Measurements from ENCODE around the gene RASIP1.
"Not testable (repeated sequence)": the region's sequence is repeated elsewhere in the genome, so short reads cannot be mapped to it uniquely, and the experiment has no call there.

RASIP1 gene

GRCh38 chr19:48714759-48715675 is 25.4 kb downstream of the RASIP1 start:
- DNase-seq = no peak
- TF ChIP-seq POLR2A (IDR thresholded peaks at IDR 0.05; ENCODE audit: low read length) (no peak), GATA1 (IDR thresholded peaks at IDR 0.05; ENCODE audit: low read depth, low read length) (no peak)

GRCh38 chr19:48713864-48714755 is 26.3 kb downstream of the RASIP1 start:
- peak; percentile 100 for DNase-seq

GRCh38 chr19:48713041-48713863 is 27.2 kb downstream of the RASIP1 start:
- no peak for TF ChIP-seq POLR2A (IDR thresholded peaks at IDR 0.05; ENCODE audit: low read length)
- DNase-seq = no peak

More at GRCh38 chr19:48713864-48714755, 26.3 kb downstream of the RASIP1 start:
- TF ChIP-seq POLR2A (IDR thresholded peaks at IDR 0.05; ENCODE audit: low read length) (no peak), GATA1 (IDR thresholded peaks at IDR 0.05; ENCODE audit: low read depth, low read length) (no peak)

- DNase-seq = no peak
- TF ChIP-seq POLR2A (IDR thresholded peaks at IDR 0.05; ENCODE audit: low read length) = no peak
- TF ChIP-seq GATA1 (IDR thresholded peaks at IDR 0.05; ENCODE audit: low read depth, low read length) = no peak
Measured at GRCh38 chr19:48711106-48711662, 29.2 kb downstream of the RASIP1 start.

DNA sequence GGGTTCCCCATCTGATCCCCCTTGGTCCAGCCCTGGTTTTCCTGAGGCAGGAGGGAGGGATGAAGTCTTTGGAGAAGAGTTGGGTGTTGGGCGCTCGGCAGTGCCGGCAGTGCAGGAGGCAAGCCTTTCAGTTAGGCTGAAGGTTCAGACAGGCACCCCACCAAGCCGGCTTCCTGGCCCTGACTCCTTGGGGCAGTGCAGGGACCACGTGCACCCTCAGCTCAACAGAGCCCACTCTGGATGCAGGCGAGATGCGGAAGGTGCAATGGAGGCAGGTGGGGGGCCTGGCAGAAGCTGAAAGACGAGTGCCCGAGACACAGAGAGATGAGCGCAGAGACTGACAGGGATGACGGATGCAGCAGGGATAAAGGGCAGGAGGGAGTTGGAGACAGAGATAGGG is 31.9 kb downstream of the RASIP1 start:
- no peak for TF ChIP-seq GATA1 (IDR thresholded peaks at IDR 0.05; ENCODE audit: low read depth, low read length)
- TF ChIP-seq POLR2A (IDR thresholded peaks at IDR 0.05; ENCODE audit: low read length) = no peak
- no peak for DNase-seq

DNA sequence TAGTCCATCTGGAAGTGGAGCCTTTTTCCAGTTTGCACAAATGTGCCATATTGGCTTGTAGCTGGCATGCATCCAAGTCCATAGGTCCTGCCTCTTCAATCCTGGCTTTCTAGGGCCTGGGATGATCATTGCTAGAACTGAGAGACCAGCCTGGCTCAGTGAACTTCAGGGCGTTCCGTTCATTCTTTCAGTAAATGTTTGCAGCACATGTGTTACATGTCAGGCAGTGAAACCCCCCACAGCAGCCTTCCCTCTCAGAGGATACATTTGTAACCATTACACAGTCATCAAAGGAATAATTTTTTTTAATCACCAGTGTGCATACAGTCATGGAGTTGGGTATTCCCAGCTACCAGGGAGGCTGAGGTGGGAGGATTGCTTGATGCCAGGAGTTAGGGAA is 35.0 kb downstream of the RASIP1 start:
- TF ChIP-seq GATA1 (IDR thresholded peaks at IDR 0.05; ENCODE audit: low read depth, low read length) (no peak), POLR2A (IDR thresholded peaks at IDR 0.05; ENCODE audit: low read length) (no peak)
- DNase-seq = no peak

DNA sequence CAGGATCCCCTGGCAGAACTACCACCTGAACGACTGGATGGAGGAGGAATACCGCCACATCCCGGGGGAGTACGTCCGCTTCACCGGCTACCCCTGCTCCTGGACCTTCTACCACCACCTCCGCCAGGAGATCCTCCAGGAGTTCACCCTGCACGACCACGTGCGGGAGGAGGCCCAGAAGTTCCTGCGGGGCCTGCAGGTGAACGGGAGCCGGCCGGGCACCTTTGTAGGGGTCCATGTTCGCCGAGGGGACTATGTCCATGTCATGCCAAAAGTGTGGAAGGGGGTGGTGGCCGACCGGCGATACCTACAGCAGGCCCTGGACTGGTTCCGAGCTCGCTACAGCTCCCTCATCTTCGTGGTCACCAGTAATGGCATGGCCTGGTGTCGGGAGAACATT is 37.1 kb downstream of the RASIP1 start:
- DNase-seq = no peak
- TF ChIP-seq GATA1 (IDR thresholded peaks at IDR 0.05; ENCODE audit: low read depth, low read length) (no peak), POLR2A (IDR thresholded peaks at IDR 0.05; ENCODE audit: low read length) (no peak)

GRCh38 chr19:48702701-48703100 is 37.7 kb downstream of the RASIP1 start:
- no peak for TF ChIP-seq POLR2A (IDR thresholded peaks at IDR 0.05; ENCODE audit: low read length)
- no peak for TF ChIP-seq GATA1 (IDR thresholded peaks at IDR 0.05; ENCODE audit: low read depth, low read length)
- no peak for DNase-seq

GRCh38 chr19:48698046-48698445 is 42.4 kb downstream of the RASIP1 start:
- DNase-seq = peak in 1 of 2 experiments; percentile 77
- TF ChIP-seq GATA1 (IDR thresholded peaks at IDR 0.05; ENCODE audit: low read depth, low read length) = no peak
- TF ChIP-seq POLR2A (IDR thresholded peaks at IDR 0.05; ENCODE audit: low read length) = no peak

DNA sequence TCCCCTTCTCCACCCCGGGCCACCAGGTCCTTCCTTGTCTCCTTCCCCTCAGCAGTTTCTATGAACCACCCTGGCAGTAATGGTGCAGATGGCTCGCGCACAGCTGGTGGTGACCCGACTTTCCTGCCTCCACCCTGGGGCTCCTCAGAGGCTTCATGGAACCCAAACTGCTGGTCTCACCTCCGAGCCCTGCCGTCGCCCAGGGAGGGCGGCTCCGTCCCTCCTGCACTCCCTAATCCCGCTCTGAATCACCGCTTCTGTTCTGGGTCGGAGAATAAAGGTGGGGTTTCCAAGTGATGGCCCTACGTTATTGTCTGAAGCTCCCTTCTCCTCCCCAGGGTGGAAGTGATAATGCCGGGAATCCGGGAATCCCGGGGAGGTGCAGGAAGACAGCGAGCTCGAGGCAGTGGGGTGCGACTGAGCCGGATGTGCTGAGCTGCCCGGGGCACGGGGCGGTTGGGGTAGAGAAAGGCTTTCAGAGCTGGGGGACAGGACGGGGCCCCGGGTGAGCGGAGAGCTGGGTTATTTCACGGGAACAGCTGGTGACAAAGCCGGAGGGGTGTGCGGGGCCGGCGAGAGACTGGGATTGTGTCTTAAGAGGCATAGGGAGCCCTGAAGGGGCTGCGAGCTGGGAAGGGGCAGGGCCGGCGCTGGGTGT is 43.9 kb downstream of the RASIP1 start:
- TF ChIP-seq POLR2A (IDR thresholded peaks at IDR 0.05; ENCODE audit: low read length) = no peak
- TF ChIP-seq GATA1 (IDR thresholded peaks at IDR 0.05; ENCODE audit: low read depth, low read length) = no peak

GRCh38 chr19:48695743-48696352 is 44.6 kb downstream of the RASIP1 start, which contains the start of gene FUT2:
Gene FUT2, plus strand, starts transcription at chr19:48695971. Its CDS starts 6,986 bp downstream, at chr19:48702957.
- no peak for TF ChIP-seq POLR2A (IDR thresholded peaks at IDR 0.05; ENCODE audit: low read length)
- no peak for TF ChIP-seq GATA1 (IDR thresholded peaks at IDR 0.05; ENCODE audit: low read depth, low read length)
- no peak for DNase-seq

More for the DNA sequence above, 43.9 kb downstream of the RASIP1 start:
- DNase-seq = no peak

- DNase-seq = not testable (repeated sequence)
Measured at GRCh38 chr19:48693629-48694028, 46.8 kb downstream of the RASIP1 start.

Measured in erythroblast (primary cell).